GM19351 (cell line): ENCODE data around the gene STH.
"Not testable (repeated sequence)": the region's sequence is repeated elsewhere in the genome, so short reads cannot be mapped to it uniquely, and the experiment has no call there.

Experiments
- ATAC-seq: cut with Tn5 transposase; IDR thresholded peaks from one replicate; pipeline ENCODE4 v1.9.1; 2021; ENCODE audit warnings: mild to moderate bottlenecking, moderate library complexity; ENCODE audit not compliant: unreplicated experiment

Gene STH, protein sequence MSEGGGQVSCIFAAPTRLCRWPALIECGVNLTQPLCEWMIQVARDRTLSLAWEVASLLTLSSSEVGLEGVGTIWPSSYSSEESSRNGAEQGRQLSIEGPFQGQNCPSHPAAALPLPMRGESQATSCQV

GRCh38 chr17:45998987-45999899 is at the start of gene STH:
STH (plus strand) TSS chr17:45999250; CDS start chr17:45999280, 30 bp downstream.
- no peak for ATAC-seq

- no peak for ATAC-seq
These were observed 49.2 kb upstream of the STH start for GRCh38 chr17:45949755-45950320.

GRCh38 chr17:45950888-45951287 is 48.2 kb upstream of the STH start:
- no peak for ATAC-seq

DNA sequence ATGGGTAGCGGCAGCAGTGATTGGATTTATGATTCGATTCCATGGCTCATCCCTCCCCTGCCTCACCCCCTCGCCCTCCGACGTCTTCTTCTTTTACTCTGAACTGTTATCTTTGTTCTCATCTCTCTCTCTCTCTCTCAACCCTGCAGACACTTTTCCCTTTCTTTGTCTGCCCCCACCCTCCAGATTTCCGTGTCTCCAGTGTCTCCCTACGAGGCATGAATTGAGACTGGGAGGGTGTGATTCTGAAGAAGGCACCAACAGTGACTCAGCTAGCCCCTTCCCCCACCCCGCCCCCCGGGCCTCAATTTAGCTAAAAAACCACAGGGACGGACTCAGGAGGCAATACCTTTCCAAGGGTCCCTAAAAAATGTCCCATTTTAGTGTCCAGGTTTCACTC is 47.6 kb upstream of the STH start:
- no peak for ATAC-seq

DNA sequence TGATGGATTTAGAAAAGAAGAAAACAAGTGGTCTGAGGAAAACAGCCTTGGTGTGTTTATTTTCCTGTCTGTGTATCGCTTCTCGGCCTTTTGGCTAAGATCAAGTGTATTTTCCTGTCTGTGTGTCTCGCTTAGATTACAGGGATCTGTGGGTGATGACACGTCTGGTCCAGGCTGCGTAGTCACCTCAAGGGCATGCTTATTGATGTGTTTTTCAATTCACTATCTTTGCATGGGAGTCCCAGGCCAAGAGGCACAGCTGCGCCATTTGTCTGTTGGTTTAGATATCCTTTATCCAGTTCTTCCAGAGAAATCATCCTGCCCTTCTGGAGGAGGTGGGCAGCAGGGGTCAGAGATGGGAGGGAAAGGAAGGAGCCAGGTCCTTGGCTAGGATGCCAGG is 47.1 kb upstream of the STH start:
- ATAC-seq: no peak

GRCh38 chr17:45952814-45953320 is 46.2 kb upstream of the STH start:
- no peak for ATAC-seq

DNA sequence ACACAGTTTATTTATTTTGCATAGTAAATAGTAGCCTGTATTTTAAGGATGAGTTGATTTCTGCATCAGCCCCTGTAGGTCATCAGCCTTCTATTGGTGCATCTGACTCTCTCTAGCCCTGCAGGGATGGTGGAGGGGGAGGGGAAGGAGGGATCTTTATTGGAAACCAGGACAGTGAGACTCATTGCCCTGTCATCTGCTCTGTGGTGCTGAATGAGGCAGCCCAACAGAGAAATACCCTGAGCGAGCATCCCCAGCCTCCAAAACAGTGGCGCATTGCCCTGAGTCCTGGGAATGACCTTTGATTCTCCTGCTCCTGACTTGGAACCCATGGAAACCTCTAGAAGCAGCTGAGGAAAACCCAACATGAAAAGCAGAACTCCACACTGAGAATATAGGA is 45.5 kb upstream of the STH start:
- ATAC-seq: no peak

- ATAC-seq: no peak
These were observed 44.1 kb upstream of the STH start for GRCh38 chr17:45954914-45955313.

GRCh38 chr17:45955326-45955725 is 43.7 kb upstream of the STH start:
- ATAC-seq: no peak

DNA sequence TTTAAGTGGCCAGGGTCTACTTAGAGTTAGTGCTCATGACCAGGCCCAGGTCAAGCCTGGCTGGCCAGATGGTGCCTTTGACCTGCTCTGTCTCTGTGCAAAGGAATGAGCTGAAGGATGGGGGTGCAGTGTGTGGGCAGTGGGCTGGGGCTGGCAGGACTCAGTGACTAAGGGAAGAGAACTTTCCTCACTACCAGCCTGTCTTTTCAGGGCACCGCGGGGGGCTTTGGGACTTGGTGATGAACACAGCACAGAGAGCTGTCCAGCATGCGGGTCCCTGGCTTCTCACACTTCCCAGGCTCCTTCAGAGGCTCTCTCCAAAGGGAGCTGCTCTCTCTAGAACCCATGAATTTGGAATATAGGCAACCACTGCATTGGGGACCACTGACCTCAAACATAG is 43.0 kb upstream of the STH start:
- ATAC-seq: no peak

DNA sequence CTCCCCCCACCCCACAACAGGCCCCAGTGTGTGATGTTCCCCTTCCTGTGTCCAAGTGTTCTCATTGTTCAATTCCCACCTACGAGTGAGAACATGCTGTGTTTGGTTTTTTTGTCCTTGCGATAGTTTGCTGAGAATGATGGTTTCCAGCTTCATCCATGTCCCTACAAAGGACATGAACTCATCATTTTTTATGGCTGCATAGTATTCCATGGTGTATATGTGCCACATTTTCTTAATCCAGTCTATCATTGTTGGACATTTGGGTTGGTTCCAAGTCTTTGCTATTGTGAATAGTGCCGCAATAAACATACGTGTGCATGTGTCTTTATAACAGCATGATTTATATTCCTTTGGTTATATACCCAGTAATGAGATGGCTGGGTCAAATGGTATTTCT is 42.3 kb upstream of the STH start:
- ATAC-seq: not testable (repeated sequence)

DNA sequence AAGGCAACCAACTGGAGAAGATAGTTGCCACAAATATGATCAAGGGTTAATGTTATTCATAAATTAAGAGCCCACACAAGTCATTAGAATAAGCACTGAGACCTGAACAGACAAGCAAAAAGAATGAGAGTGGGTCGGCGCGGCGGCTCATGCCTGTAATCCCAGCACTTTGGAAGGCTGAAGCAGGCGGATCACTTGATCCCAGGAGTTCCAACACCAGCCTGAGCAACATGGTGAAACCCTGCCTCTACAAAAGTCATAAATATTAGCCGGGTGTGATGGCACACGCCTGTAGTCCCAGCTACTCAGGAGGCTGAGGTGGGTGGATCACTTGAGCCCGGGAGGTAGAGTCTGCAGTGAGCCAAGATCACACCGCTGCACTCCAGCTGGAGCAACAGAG is 40.7 kb upstream of the STH start:
- no peak for ATAC-seq

GRCh38 chr17:45958994-45959665 is 39.9 kb upstream of the STH start:
- ATAC-seq: no peak

DNA sequence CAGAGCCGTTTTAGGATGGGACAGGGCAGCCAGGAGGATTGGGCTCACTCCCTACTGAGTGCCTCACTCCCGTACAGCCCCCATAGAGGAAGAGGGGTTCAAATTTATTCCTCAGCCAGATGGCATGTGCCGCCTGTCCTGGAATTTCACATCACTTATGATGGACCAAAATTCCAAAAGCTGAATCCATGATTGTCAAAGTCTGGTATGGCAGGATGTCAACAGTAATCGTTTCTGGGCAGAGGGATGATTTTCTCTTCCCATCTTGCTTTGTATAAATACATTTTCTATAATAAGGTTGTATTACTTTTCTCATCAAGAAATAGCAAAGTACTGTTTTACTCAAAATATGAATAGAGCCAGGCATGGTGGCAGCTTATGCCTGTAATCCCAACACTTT is 38.7 kb upstream of the STH start:
- ATAC-seq: no peak

- ATAC-seq: no peak
These were observed 37.8 kb upstream of the STH start for GRCh38 chr17:45961206-45961605.

DNA sequence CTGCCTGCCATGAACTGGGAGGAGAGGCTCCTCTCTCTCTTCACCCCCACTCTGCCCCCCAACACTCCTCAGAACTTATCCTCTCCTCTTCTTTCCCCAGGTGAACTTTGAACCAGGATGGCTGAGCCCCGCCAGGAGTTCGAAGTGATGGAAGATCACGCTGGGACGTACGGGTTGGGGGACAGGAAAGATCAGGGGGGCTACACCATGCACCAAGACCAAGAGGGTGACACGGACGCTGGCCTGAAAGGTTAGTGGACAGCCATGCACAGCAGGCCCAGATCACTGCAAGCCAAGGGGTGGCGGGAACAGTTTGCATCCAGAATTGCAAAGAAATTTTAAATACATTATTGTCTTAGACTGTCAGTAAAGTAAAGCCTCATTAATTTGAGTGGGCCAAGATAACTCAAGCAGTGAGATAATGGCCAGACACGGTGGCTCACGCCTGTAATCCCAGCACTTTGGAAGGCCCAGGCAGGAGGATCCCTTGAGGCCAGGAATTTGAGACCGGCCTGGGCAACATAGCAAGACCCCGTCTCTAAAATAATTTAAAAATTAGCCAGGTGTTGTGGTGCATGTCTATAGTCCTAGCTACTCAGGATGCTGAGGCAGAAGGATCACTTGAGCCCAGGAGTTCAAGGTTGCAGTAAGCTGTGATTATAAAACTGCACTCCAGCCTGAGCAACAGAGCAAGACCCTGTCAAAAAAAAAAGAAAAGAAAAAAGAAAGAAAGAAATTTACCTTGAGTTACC is 36.7 kb upstream of the STH start:
- ATAC-seq: no peak

GRCh38 chr17:45963283-45963682 is 35.8 kb upstream of the STH start:
- ATAC-seq: no peak

GRCh38 chr17:45963889-45964288 is 35.2 kb upstream of the STH start:
- ATAC-seq: no peak

- ATAC-seq: no peak
These were observed 34.4 kb upstream of the STH start for GRCh38 chr17:45964634-45965033.

- ATAC-seq: no peak
These were observed 33.2 kb upstream of the STH start for GRCh38 chr17:45965812-45966211.
